ENCODE data around the gene VPS51. TPM values are rescaled to one million over a fixed set of nuclear protein-coding genes. Genes with fewer than 3 reads are reported as not detected.

The VPS51 gene
- total RNA-seq, 1 donor from 2014 or later, result 95.2 TPM

GRCh38 chr11:65127473-65128181 lies 31.6 kb downstream of the VPS51 start:
- no peak for DNase-seq (ENCODE audit: missing footprints)
- intact Hi-C loops (cut with DNase I), result loop anchor here (5.0 kb wide), 1 partner anchor 205 kb away; the partner anchor contains the start of gene PPP2R5B
- no peak for ATAC-seq

GRCh38 chr11:65128182-65129145 lies 32.5 kb downstream of the VPS51 start:
- intact Hi-C loops (cut with DNase I), result loop anchor here (5.0 kb wide), 1 partner anchor 206 kb away; the partner anchor contains the start of gene PPP2R5B
- DNase-seq (ENCODE audit: missing footprints) (no peak), ATAC-seq (no peak)

- DNase-seq (ENCODE audit: missing footprints), result no peak
- intact Hi-C loops (cut with DNase I), result loop anchor here (5.0 kb wide), 1 partner anchor 208 kb away; the partner anchor contains the start of gene PPP2R5B
Observed at GRCh38 chr11:65129649-65130441, 33.8 kb downstream of the VPS51 start.

GRCh38 chr11:65130631-65131416 lies 34.8 kb downstream of the VPS51 start:
- DNase-seq (ENCODE audit: missing footprints) (no peak), ATAC-seq (no peak)
- intact Hi-C loops (cut with DNase I), result no loop called here

More at GRCh38 chr11:65129649-65130441, 33.8 kb downstream of the VPS51 start:
- no peak for ATAC-seq

GRCh38 chr11:65131417-65131776 lies 35.4 kb downstream of the VPS51 start:
- intact Hi-C loops (cut with DNase I), result no loop called here
- DNase-seq (ENCODE audit: missing footprints) (no peak), ATAC-seq (no peak)

- ATAC-seq (no peak), DNase-seq (ENCODE audit: missing footprints) (no peak)
- intact Hi-C loops (cut with DNase I), result no loop called here
Observed at GRCh38 chr11:65131895-65132237, 35.9 kb downstream of the VPS51 start.

GRCh38 chr11:65132238-65132987 lies 36.4 kb downstream of the VPS51 start:
- intact Hi-C loops (cut with DNase I), result no loop called here
- DNase-seq (ENCODE audit: missing footprints), result no peak
- ATAC-seq, result no peak

- ATAC-seq (no peak), DNase-seq (ENCODE audit: missing footprints) (peak; percentile 69)
- intact Hi-C loops (cut with DNase I), result no loop called here
Observed at GRCh38 chr11:65132988-65133700, 37.1 kb downstream of the VPS51 start.

- DNase-seq (ENCODE audit: missing footprints), result peak; percentile 71
- no peak for ATAC-seq
- intact Hi-C loops (cut with DNase I), result loop anchor here (1.0 kb wide), 1 partner anchor 48 kb away; the partner anchor contains the start of gene CAPN1
Observed at GRCh38 chr11:65133724-65134123, 37.7 kb downstream of the VPS51 start.

- ATAC-seq (peak; percentile 93), DNase-seq (ENCODE audit: missing footprints) (peak; percentile 95)
- intact Hi-C loops (cut with DNase I), result loop anchor here (1.0 kb wide), 1 partner anchor 47 kb away; the partner anchor contains the start of gene CAPN1
Observed at GRCh38 chr11:65134240-65134951, 38.4 kb downstream of the VPS51 start, which contains the start of gene SYVN1. SYVN1 (minus strand) TSS chr11:65134519; CDS start chr11:65133601, 918 bp downstream.

GRCh38 chr11:65134952-65135632 lies 39.1 kb downstream of the VPS51 start:
- ATAC-seq (peak; percentile 89), DNase-seq (ENCODE audit: missing footprints) (peak; percentile 90)
- intact Hi-C loops (cut with DNase I), result loop anchor here (1.0 kb wide), 1 partner anchor 46 kb away; the partner anchor contains the start of gene CAPN1

- intact Hi-C loops (cut with DNase I), result no loop called here
- no peak for ATAC-seq
Observed at GRCh38 chr11:65135633-65136145, 39.7 kb downstream of the VPS51 start.

GRCh38 chr11:65136515-65137096 lies 40.6 kb downstream of the VPS51 start:
- ATAC-seq (no peak), DNase-seq (ENCODE audit: missing footprints) (no peak)
- intact Hi-C loops (cut with DNase I), result no loop called here

More at GRCh38 chr11:65135633-65136145, 39.7 kb downstream of the VPS51 start:
- DNase-seq (ENCODE audit: missing footprints), result no peak

GRCh38 chr11:65141896-65142494 lies 46.0 kb downstream of the VPS51 start:
- DNase-seq (ENCODE audit: missing footprints) (no peak), ATAC-seq (no peak)
- intact Hi-C loops (cut with DNase I), result no loop called here

All from Right ventricle myocardium inferior (tissue), 1 donor.